K562 (cell line): ENCODE results near the gene DPH7. TPM values are rescaled to one million over a fixed set of nuclear protein-coding genes. Genes with fewer than 3 reads are reported as not detected.

ENCODE experiments used
- ATAC-seq: fragments of 200-7000 bp; cut with Tn5 transposase; 3 replicates; pipeline ENCODE4 v1.9.1; 2020; ENCODE audit warnings: moderate library complexity
- BruUV-seq: library from RNA; stranded (reverse); fragments of 400-500 nt; replicated peaks from 2 replicates; lab custom pipeline; 2021; lab: Mats Ljungman, UMichigan
- CTCF ChIA-PET: fragments of 300-600 bp; formaldehyde crosslinking; extraction: SDS; loops from one replicate; lab custom pipeline; 2021; ENCODE audit warnings: low intra/inter-chr PET ratio; lab: Yijun Ruan, JAX
- POLR2A ChIA-PET: fragments of 300-600, 350-650 bp; sonication (Branson Sonifier 250); formaldehyde crosslinking; extraction: SDS; loops from one replicate; lab custom pipeline; 2021; ENCODE audit warnings: antibody characterized with exemption, inconsistent platforms; lab: Yijun Ruan, JAX
- DNase-seq, 4 experiments: peaks; one replicate each; pipeline versions ENCODE4 v3.0.0 to v3.0.0-alpha.2; 2011 to 2018; ENCODE audit warnings: low spot score in 3 of 4, mixed read lengths in 3 of 4; ENCODE audit errors: extremely low read depth in 1 of 4
- FAIRE-seq: peaks from 2 replicates; lab custom pipeline; 2011; peaks lifted over from hg19 to GRCh38; lab: Jason Lieb, UNC
- H2AFZ ChIP-seq: 2 replicates; pipeline ENCODE4 v1.6.0; 2011; ENCODE audit warnings: low read depth, low read length, control low read depth, inconsistent platforms
- H3K27ac ChIP-seq: fragments of 200-600 bp; 3 replicates; pipeline ENCODE4 v1.8.0; 2011; ENCODE audit warnings: low read depth, mild to moderate bottlenecking, control low read depth, inconsistent platforms, low read length, moderate library complexity, mixed read lengths; ENCODE audit errors: extremely low read depth
- H3K27me3 ChIP-seq, 2 experiments: fragments of 300-600 bp in 1 of 2; 2 replicates in 1 of 2; 3 replicates in 1 of 2; pipeline versions ENCODE4 v1.6.0 to v1.8.0; 2011; ENCODE audit warnings: inconsistent platforms in 2 of 2, low read length in 2 of 2, mild to moderate bottlenecking in 1 of 2, mixed read lengths in 1 of 2, moderate library complexity in 1 of 2; ENCODE audit not compliant: control insufficient read depth in 2 of 2, insufficient read depth in 2 of 2
- H3K36me3 ChIP-seq: fragments of 300-600 bp; 3 replicates; pipeline ENCODE4 v1.8.0; 2011; ENCODE audit warnings: mild to moderate bottlenecking, low read length, inconsistent platforms; ENCODE audit not compliant: control insufficient read depth, insufficient read depth
- H3K4me1 ChIP-seq, 2 experiments: fragments of 200-600 bp in 1 of 2; replicated peaks in 1 of 2; 2 replicates in 1 of 2; 3 replicates in 1 of 2; pipeline versions ENCODE4 v1.5.1 to v1.8.0; 2011; ENCODE audit warnings: inconsistent platforms in 2 of 2, low read length in 2 of 2, mild to moderate bottlenecking in 1 of 2, mixed read lengths in 1 of 2, moderate library complexity in 1 of 2; ENCODE audit not compliant: control insufficient read depth in 2 of 2, insufficient read depth in 2 of 2
- H3K4me2 ChIP-seq: 2 replicates; pipeline ENCODE4 v1.6.1; 2011; ENCODE audit warnings: low read length, control low read depth, inconsistent platforms, mixed read lengths; ENCODE audit not compliant: insufficient read depth
- H3K4me3 ChIP-seq: fragments of 200-600 bp; sonication (generic), shearing (Covaris generic); 2 replicates; pipeline ENCODE4 v1.5.1; 2016; ENCODE audit warnings: control low read depth, inconsistent platforms
- H3K79me2 ChIP-seq: fragments of 200-600 bp; 3 replicates; pipeline ENCODE4 v1.8.0; 2011; ENCODE audit warnings: low read length, inconsistent platforms; ENCODE audit not compliant: control insufficient read depth, insufficient read depth
- H3K9ac ChIP-seq, 2 experiments: 2 replicates each; pipeline versions ENCODE4 v1.6.0 to v1.6.1; 2011; ENCODE audit warnings: low read depth in 2 of 2, low read length in 2 of 2, control low read depth in 1 of 2, inconsistent platforms in 1 of 2, mild to moderate bottlenecking in 1 of 2, mixed read lengths in 1 of 2; ENCODE audit not compliant: insufficient read depth in 1 of 2
- H3K9me1 ChIP-seq: one replicate; pipeline ENCODE4 v1.6.0; 2011; ENCODE audit warnings: inconsistent platforms, mild to moderate bottlenecking, low read length, moderate library complexity; ENCODE audit not compliant: control insufficient read depth, insufficient read depth
- H3K9me3 ChIP-seq: replicated peaks from 2 replicates; pipeline ENCODE4 v1.5.1; 2011; ENCODE audit warnings: low read depth, low read length, inconsistent platforms; ENCODE audit not compliant: control insufficient read depth, insufficient read depth
- H4K20me1 ChIP-seq: replicated peaks from 2 replicates; pipeline ENCODE4 v1.6.1; 2011; ENCODE audit warnings: low read length, inconsistent platforms, mixed read lengths; ENCODE audit not compliant: control insufficient read depth, insufficient read depth
- ATF1 ChIP-seq, 2 experiments: fragments of 450-650 bp in 1 of 2; IDR thresholded peaks; 2 replicates each; pipeline ENCODE4 v1.6.1; 2016; ENCODE audit warnings: missing compliant biosample characterization in 1 of 2, missing genetic modification characterization in 1 of 2
- CEBPG ChIP-seq, 3 experiments: fragments of 200-800 bp in 1 of 3; sonication (Bioruptor generic) in 1 of 3; sonication (generic) in 1 of 3; formaldehyde crosslinking in 1 of 3; IDR thresholded peaks in 2 of 3; conservative IDR thresholded peaks in 1 of 3; 2 replicates each; pipeline versions ENCODE4 v1.6.1 to v1.8.0; 2016 to 2022; ENCODE audit warnings: missing compliant biosample characterization in 2 of 3, missing genetic modification characterization in 2 of 3, mild to moderate bottlenecking in 1 of 3, missing genetic modification reagents in 1 of 3
- ETV1 ChIP-seq: fragments of 450-650 bp; conservative IDR thresholded peaks from 2 replicates; pipeline ENCODE4 v1.6.1; 2016; ENCODE audit warnings: missing genetic modification characterization, control low read depth, low read depth, missing compliant biosample characterization
- FOXA3 ChIP-seq, 2 experiments: fragments of 450-650 bp in 1 of 2; sonication (generic) in 1 of 2; formaldehyde crosslinking; IDR thresholded peaks in 1 of 2; conservative IDR thresholded peaks in 1 of 2; 2 replicates each; pipeline versions ENCODE4 v1.4.0 to v1.8.0; 2020 to 2022; ENCODE audit warnings: mild to moderate bottlenecking in 2 of 2, missing genetic modification reagents in 1 of 2
- HDAC2 ChIP-seq: fragments of 450-650 bp; IDR thresholded peaks from 2 replicates; pipeline ENCODE4 v1.6.1; 2016; ENCODE audit warnings: mild to moderate bottlenecking
- MAFF ChIP-seq: IDR thresholded peaks from 2 replicates; pipeline ENCODE4 v1.6.1; 2012; ENCODE audit warnings: low read length, improper control_type of control experiment
- MYBL2 ChIP-seq, 2 experiments: fragments of 450-650 bp in 1 of 2; sonication (generic) in 1 of 2; formaldehyde crosslinking in 1 of 2; IDR thresholded peaks; 2 replicates each; pipeline versions ENCODE4 v1.6.1 to v1.8.1; 2017 to 2022; ENCODE audit warnings: borderline replicate concordance in 1 of 2, inconsistent platforms in 1 of 2, low read depth in 1 of 2, mild to moderate bottlenecking in 1 of 2, missing genetic modification reagents in 1 of 2, moderate library complexity in 1 of 2
- NCOA2 ChIP-seq, 2 experiments: fragments of 450-650 bp; IDR thresholded peaks; 2 replicates each; pipeline ENCODE4 v1.6.1; 2018; ENCODE audit warnings: mild to moderate bottlenecking in 2 of 2, moderate library complexity in 1 of 2; ENCODE audit not compliant: partially characterized antibody in 2 of 2
- NFIC ChIP-seq: fragments of 450-650 bp; IDR thresholded peaks from 2 replicates; pipeline ENCODE4 v1.6.1; 2017; ENCODE audit warnings: mild to moderate bottlenecking, inconsistent platforms
- SMARCE1 ChIP-seq: fragments of 450-650 bp; IDR thresholded peaks from 2 replicates; pipeline ENCODE4 v1.7.1; 2016; ENCODE audit warnings: mild to moderate bottlenecking
- WHSC1 ChIP-seq: IDR thresholded peaks from one replicate; pipeline ENCODE4 v1.6.1; 2012; ENCODE audit warnings: low read length, control low read depth, inconsistent platforms
- ZBTB7A ChIP-seq: IDR thresholded peaks from 2 replicates; pipeline ENCODE4 v1.6.1; 2011; ENCODE audit warnings: low read depth, mild to moderate bottlenecking, low read length, moderate library complexity, borderline replicate concordance; ENCODE audit not compliant: control insufficient read depth
- ZNF316 ChIP-seq: fragments of 450-650 bp; IDR thresholded peaks from 2 replicates; pipeline ENCODE4 v1.6.1; 2016
- ZNF589 ChIP-seq: fragments of 200-800 bp; sonication (Bioruptor generic); IDR thresholded peaks from 2 replicates; pipeline ENCODE4 v1.6.1; 2016; ENCODE audit warnings: low read depth, missing genetic modification characterization, missing compliant biosample characterization
- WGBS: fragments of 100-300 bp; shearing (Covaris generic); methylation state at CpG from one replicate; pipeline ENCODE4 v1.1.6; 2016; ENCODE audit warnings: low coverage, mixed read lengths; ENCODE audit not compliant: insufficient coverage; ENCODE audit errors: missing lambda C conversion rate; 5-methylcytosine and 5-hydroxymethylcytosine counted together
- in situ Hi-C: fragments of 300-500 bp; cut with MboI; formaldehyde crosslinking; loops from 4 replicates; pipeline ENCODE4 v1.15.0; 2018; ENCODE audit warnings: inconsistent platforms, mixed read lengths
- intact Hi-C: fragments of 100-400 bp; cut with micrococcal nuclease; formaldehyde crosslinking; loops from 2 replicates; pipeline ENCODE4 v1.14.2; 2022
- polyA plus RNA-seq, 8 experiments: library from polyadenylated mRNA; depleted of rRNA in 4 of 8; stranded (reverse) in 5 of 8; unstranded in 3 of 8; fragments of >200 nt; fragmentation: Nextera tagmentation in 2 of 8; fragmentation: Illumina TruSeq in 1 of 8; extraction: Ambion mirVana in 2 of 8; extraction: Trizol in 1 of 8; gene quantifications; 2 replicates each; pipeline versions ENCODE4 v1.2.1 to v1.2.3, GENCODE V29; 2011 to 2014; ENCODE audit warnings: inconsistent platforms in 1 of 8, missing spikeins in 1 of 8
- total RNA-seq, 7 experiments: library from RNA; depleted of rRNA in 6 of 7; stranded (reverse); fragments of >200 nt in 6 of 7; fragmentation: Illumina TruSeq in 2 of 7; extraction: Trizol in 2 of 7; gene quantifications; 2 replicates each; pipeline versions ENCODE4 v1.2.1 to v1.2.3, GENCODE V29; 2011 to 2021; ENCODE audit warnings: low replicate concordance in 1 of 7
- TF ChIP-seq, protein P1 (sequence below): sonication (generic); formaldehyde crosslinking; IDR thresholded peaks from 2 replicates; pipeline ENCODE4 v1.8.1; 2023; ENCODE audit warnings: missing genetic modification reagents, mild to moderate bottlenecking, borderline replicate concordance
- TF ChIP-seq, protein P2 (sequence below): fragments of 200-800 bp; sonication (Bioruptor generic); IDR thresholded peaks from 2 replicates; pipeline ENCODE4 v1.6.1; 2017; ENCODE audit warnings: missing genetic modification characterization, missing compliant biosample characterization

DPH7 gene
- total and polyA plus RNA-seq, 9 of the 15 experiments (the other 6 are each of a cell fraction or from before 2014, with no cell fraction given): 13.9 to 68.6 (median 41.3) TPM

DNA sequence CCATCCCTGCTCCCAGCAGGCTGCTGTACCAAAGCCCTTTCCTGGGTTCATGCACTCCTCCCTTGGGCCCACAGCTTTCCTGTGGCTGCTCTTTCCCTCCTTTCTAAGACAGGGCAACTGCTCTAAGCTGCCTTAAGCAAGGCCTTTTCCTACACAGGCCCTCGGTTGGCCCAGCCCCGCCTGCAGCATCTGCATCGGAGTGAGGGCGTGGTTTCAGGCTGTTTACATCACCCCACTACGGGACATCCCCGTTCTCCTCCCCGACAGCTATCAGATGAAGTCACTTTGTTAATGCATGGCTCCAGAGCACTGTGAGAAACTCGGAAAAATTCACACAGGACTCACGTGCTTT is 3.4 kb downstream of the DPH7 start:
- BruUV-seq: no TSS peak
- H3K4me3 ChIP-seq: no peak overlapping the region
- H3K27me3 ChIP-seq: no peaks in the 10 kb centered on the region
- H3K4me1 ChIP-seq: peaks cover 27 to 40% of the 10 kb centered on the region in 2 experiments
- ChIA-PET CTCF (no interaction called here), POLR2A (no interaction called here)
- peak overlapping the region; percentile 53; the same call in 2 of the 3 replicates for H3K27ac ChIP-seq
- peaks cover 7% of the 10 kb centered on the region for H3K9me1 ChIP-seq
- peak; percentile 46 to 69 (median 47) for DNase-seq
- no peaks in the 10 kb centered on the region; the same call in 1 of the 2 replicates for H4K20me1 ChIP-seq
- intact Hi-C loops (no loop called here), in situ Hi-C loops (no loop called here)
- peak; percentile 60 for FAIRE-seq
- peaks cover 48% of the 10 kb centered on the region for H3K79me2 ChIP-seq
- no peak overlapping the region for H2AFZ ChIP-seq
- WGBS: 36% methylated on average over 9 of the region's 9 CpGs
- peak overlapping the region; percentile 35 to 80; a peak in 3 of 4 replicates for H3K9ac ChIP-seq
- H3K9me3 ChIP-seq: no peaks in the 10 kb centered on the region
- peaks cover 62% of the 10 kb centered on the region for H3K36me3 ChIP-seq
- peak overlapping the region; percentile 64 for H3K4me2 ChIP-seq
- peak; percentile 65 for ATAC-seq
- TF ChIP-seq ZBTB7A (no peak), ZNF589 (CRISPR knock-in tag) (0 out of 2 replicates have a peak, but pooled peaks have one; percentile 12), HDAC2 (peak; percentile 41; the same call in 1 of the 2 replicates), WHSC1 (no peak), ATF1 (CRISPR knock-in tag; IDR thresholded peaks at IDR 0.05) (no peak), ATF1 (tag; IDR thresholded peaks at IDR 0.05) (peak; percentile 42), SMARCE1 (no peak), MYBL2 (IDR thresholded peaks at IDR 0.05; ENCODE audit: low read depth) (no peak), MYBL2 (CRISPR knock-in tag; IDR thresholded peaks at IDR 0.05; ENCODE audit: borderline replicate concordance) (no peak), CEBPG (CRISPR knock-in tag; IDR thresholded peaks at IDR 0.05) (peak; percentile 85), CEBPG (tag; conservative IDR thresholded peaks at IDR 0.05 in 1 of 2, IDR thresholded peaks at IDR 0.05 in 1 of 2) (peak; percentile 13 to 47; a peak in 2 of 4 replicates), MAFF (no peak), NCOA2 (IDR thresholded peaks at IDR 0.05; ENCODE audit: partially characterized antibody in 2 of 2) (no peak), ETV1 (tag) (no peak), NFIC (no peak), FOXA3 (CRISPR knock-in tag; conservative IDR thresholded peaks at IDR 0.05 in 1 of 2, IDR thresholded peaks at IDR 0.05 in 1 of 2) (peak; percentile 8 to 64; a peak in 1 of 4 replicates), ZNF316 (no peak)
- TF ChIP-seq, protein P1, sequence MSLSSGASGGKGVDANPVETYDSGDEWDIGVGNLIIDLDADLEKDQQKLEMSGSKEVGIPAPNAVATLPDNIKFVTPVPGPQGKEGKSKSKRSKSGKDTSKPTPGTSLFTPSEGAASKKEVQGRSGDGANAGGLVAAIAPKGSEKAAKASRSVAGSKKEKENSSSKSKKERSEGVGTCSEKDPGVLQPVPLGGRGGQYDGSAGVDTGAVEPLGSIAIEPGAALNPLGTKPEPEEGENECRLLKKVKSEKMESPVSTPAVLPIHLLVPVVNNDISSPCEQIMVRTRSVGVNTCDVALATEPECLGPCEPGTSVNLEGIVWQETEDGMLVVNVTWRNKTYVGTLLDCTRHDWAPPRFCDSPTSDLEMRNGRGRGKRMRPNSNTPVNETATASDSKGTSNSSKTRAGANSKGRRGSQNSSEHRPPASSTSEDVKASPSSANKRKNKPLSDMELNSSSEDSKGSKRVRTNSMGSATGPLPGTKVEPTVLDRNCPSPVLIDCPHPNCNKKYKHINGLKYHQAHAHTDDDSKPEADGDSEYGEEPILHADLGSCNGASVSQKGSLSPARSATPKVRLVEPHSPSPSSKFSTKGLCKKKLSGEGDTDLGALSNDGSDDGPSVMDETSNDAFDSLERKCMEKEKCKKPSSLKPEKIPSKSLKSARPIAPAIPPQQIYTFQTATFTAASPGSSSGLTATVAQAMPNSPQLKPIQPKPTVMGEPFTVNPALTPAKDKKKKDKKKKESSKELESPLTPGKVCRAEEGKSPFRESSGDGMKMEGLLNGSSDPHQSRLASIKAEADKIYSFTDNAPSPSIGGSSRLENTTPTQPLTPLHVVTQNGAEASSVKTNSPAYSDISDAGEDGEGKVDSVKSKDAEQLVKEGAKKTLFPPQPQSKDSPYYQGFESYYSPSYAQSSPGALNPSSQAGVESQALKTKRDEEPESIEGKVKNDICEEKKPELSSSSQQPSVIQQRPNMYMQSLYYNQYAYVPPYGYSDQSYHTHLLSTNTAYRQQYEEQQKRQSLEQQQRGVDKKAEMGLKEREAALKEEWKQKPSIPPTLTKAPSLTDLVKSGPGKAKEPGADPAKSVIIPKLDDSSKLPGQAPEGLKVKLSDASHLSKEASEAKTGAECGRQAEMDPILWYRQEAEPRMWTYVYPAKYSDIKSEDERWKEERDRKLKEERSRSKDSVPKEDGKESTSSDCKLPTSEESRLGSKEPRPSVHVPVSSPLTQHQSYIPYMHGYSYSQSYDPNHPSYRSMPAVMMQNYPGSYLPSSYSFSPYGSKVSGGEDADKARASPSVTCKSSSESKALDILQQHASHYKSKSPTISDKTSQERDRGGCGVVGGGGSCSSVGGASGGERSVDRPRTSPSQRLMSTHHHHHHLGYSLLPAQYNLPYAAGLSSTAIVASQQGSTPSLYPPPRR (CRISPR knock-in tag): no peak
- TF ChIP-seq, protein P2, sequence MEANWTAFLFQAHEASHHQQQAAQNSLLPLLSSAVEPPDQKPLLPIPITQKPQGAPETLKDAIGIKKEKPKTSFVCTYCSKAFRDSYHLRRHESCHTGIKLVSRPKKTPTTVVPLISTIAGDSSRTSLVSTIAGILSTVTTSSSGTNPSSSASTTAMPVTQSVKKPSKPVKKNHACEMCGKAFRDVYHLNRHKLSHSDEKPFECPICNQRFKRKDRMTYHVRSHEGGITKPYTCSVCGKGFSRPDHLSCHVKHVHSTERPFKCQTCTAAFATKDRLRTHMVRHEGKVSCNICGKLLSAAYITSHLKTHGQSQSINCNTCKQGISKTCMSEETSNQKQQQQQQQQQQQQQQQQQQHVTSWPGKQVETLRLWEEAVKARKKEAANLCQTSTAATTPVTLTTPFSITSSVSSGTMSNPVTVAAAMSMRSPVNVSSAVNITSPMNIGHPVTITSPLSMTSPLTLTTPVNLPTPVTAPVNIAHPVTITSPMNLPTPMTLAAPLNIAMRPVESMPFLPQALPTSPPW: peak; percentile 66; the same call in 1 of the 2 replicates
